Chondrocyte (in vitro differentiated cells): ENCODE measurements around the gene LILRA2. TPM values are rescaled to one million over a fixed set of nuclear protein-coding genes. Genes with fewer than 3 reads are reported as not detected.

Source experiments
- DNase-seq: peaks from one replicate; pipeline ENCODE4 v3.0.0; 2021; ENCODE audit warnings: mixed read lengths, low spot score
- H3K27ac Mint-ChIP-seq: one replicate; pipeline ENCODE4 v1.8.0; 2021; ENCODE audit warnings: mild to moderate bottlenecking, moderate library complexity, mixed read lengths; ENCODE audit not compliant: unreplicated experiment
- H3K27me3 Mint-ChIP-seq: 2 replicates; pipeline ENCODE4 v1.8.0; 2021; ENCODE audit warnings: low read depth, mixed read lengths
- H3K36me3 Mint-ChIP-seq: 2 replicates; pipeline ENCODE4 v1.8.0; 2021; ENCODE audit warnings: low read depth, mixed read lengths
- H3K4me1 Mint-ChIP-seq: 2 replicates; pipeline ENCODE4 v1.8.0; 2021; ENCODE audit warnings: low read depth, mild to moderate bottlenecking, mixed read lengths
- H3K4me3 Mint-ChIP-seq: one replicate; pipeline ENCODE4 v1.8.0; 2021; ENCODE audit warnings: mild to moderate bottlenecking, moderate library complexity, mixed read lengths; ENCODE audit not compliant: unreplicated experiment
- H3K9me3 Mint-ChIP-seq: 2 replicates; pipeline ENCODE4 v1.8.0; 2021; ENCODE audit warnings: low read depth, mixed read lengths
- total RNA-seq: library from RNA; stranded (reverse); gene quantifications from 3 replicates; pipeline ENCODE4 v1.2.1, GENCODE V29; 2021
- TF ChIP-seq, protein P1 (sequence below): fragments of 200-600 bp; sonication (generic); IDR thresholded peaks from 2 replicates; pipeline ENCODE4 v1.5.0; 2021; ENCODE audit warnings: antibody characterized with exemption, mild to moderate bottlenecking, moderate library complexity

Gene LILRA2
- total RNA-seq, 1 donor from 2014 or later, result not detected

DNA sequence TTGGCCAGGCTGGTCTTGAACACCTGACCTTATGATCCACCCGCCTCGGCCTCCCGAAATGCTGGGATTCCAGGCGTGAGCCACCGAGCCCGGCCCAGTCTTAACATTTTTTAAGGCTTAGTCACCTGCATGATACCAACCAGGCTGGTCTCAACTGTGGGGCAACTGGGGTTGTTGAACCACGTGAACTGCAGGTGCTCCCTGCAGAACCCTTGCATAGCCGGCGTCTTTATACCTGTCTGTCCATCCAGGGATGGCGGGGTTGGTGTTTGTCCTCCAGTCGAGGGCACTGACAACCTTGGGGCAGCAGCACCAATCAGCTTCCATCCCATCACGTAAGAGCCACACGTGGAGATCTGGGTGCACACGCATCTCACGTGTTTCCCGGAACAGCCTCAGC, 24.8 kb upstream of the LILRA2 start:
- Mint-ChIP-seq H3K4me1 (no peaks in the 10 kb centered on the region), H3K36me3 (no peaks in the 10 kb centered on the region), H3K27me3 (no peaks in the 10 kb centered on the region), H3K27ac (no peak overlapping the region), H3K4me3 (no peak overlapping the region), H3K9me3 (peaks cover 31% of the 10 kb centered on the region)
- no peak for DNase-seq
- TF ChIP-seq, protein P1, sequence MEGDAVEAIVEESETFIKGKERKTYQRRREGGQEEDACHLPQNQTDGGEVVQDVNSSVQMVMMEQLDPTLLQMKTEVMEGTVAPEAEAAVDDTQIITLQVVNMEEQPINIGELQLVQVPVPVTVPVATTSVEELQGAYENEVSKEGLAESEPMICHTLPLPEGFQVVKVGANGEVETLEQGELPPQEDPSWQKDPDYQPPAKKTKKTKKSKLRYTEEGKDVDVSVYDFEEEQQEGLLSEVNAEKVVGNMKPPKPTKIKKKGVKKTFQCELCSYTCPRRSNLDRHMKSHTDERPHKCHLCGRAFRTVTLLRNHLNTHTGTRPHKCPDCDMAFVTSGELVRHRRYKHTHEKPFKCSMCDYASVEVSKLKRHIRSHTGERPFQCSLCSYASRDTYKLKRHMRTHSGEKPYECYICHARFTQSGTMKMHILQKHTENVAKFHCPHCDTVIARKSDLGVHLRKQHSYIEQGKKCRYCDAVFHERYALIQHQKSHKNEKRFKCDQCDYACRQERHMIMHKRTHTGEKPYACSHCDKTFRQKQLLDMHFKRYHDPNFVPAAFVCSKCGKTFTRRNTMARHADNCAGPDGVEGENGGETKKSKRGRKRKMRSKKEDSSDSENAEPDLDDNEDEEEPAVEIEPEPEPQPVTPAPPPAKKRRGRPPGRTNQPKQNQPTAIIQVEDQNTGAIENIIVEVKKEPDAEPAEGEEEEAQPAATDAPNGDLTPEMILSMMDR, result no peak

DNA sequence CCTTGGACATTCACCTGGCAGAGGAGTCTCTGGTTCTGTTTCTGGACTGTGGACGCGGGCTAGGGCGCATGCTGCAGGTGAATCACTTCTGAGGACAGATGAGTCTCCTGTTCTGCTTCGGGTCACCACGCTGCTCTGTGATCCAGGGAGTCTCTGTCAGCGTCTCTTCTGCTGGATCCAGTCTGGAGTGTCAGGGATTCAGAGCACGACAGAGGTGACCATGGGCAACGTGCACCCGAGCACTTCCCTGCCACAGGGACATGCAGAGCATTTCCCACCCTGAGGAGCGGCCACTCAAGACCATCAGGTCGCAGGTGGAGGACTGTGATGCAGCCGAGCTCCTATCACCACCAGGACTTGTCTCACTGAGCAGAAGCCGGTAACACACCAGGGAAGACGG, 24.4 kb upstream of the LILRA2 start:
- DNase-seq, result no peak
- no peaks in the 10 kb centered on the region for H3K36me3 Mint-ChIP-seq
- TF ChIP-seq, protein P1, result no peak
- H3K27ac Mint-ChIP-seq, result no peak overlapping the region
- H3K9me3 Mint-ChIP-seq, result peaks cover 29% of the 10 kb centered on the region
- no peaks in the 10 kb centered on the region for H3K4me1 Mint-ChIP-seq
- no peak overlapping the region for H3K4me3 Mint-ChIP-seq
- H3K27me3 Mint-ChIP-seq, result no peaks in the 10 kb centered on the region

DNA sequence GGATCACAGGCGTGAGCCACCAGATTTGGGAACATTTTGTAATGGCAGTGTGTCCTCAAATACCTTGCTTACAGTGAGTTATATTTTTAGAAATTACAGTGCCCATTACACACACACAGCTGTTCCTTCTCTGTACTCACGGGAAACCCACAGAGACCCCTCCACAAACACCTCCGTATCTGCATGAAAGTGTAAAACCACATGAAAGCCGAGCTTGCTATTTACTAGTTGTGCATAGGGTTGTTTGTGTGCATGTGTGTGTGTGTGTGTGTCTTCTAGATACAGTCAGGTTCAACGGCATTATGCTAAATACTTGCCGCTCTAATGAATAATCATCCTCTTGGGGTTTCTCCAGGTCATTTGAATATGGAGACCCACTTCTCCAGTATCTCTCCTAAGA, 22.3 kb upstream of the LILRA2 start:
- Mint-ChIP-seq H3K9me3 (peaks cover 26% of the 10 kb centered on the region), H3K36me3 (no peaks in the 10 kb centered on the region), H3K27me3 (no peaks in the 10 kb centered on the region), H3K27ac (no peak overlapping the region), H3K4me3 (no peak overlapping the region), H3K4me1 (no peaks in the 10 kb centered on the region)
- TF ChIP-seq, protein P1, result no peak
- no peak for DNase-seq

DNA sequence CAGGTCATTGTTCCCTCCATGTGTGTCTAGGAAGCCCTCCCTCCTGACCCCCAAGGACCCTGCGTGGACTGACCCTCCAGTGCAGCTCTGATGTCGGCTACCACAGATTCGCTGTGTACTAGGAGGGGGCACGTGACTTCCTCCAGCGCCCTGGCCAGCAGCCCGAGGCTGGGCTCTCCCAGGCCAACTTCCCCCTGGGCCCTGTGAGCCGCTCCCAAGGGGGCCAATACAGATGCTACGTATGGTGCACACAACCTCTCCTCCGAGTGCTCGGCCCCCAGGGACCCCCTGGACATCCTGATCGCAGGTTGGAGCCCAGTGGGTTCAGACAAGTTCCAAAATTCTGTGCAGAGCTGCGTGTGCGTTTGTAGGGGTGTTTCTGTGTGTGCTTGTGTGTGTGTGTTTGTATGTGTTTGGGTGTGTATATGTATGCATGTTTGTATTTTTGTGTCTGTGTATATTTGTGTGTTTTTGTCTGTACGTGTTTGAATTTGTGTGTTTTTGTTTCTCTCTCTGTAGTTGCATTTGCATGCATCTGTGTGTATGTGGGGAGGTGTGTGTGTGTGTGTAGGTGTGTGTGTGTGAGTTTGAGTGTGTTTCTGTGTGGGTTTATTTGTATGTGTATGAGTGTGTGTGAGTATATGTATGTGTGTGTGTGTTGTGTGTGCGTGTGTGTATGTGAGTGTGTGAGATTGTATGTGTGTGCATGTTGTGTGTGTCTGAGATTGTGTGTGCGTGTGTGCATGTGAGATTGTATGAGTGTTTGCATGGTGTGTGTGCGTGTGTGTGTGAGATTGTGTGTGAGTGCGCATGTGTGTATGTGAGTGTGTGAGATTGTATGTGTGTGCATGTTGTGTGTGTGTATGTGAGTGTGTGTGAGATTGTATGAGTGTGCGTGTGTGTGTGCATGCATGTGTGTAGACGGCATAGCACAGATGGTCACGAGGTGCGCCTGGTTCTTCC, 21.4 kb upstream of the LILRA2 start:
- no peak for DNase-seq
- Mint-ChIP-seq H3K36me3 (no peaks in the 10 kb centered on the region), H3K27ac (no peak overlapping the region), H3K27me3 (no peaks in the 10 kb centered on the region), H3K4me1 (no peaks in the 10 kb centered on the region), H3K4me3 (no peak overlapping the region), H3K9me3 (peaks cover 22% of the 10 kb centered on the region)
- TF ChIP-seq, protein P1, result no peak

DNA sequence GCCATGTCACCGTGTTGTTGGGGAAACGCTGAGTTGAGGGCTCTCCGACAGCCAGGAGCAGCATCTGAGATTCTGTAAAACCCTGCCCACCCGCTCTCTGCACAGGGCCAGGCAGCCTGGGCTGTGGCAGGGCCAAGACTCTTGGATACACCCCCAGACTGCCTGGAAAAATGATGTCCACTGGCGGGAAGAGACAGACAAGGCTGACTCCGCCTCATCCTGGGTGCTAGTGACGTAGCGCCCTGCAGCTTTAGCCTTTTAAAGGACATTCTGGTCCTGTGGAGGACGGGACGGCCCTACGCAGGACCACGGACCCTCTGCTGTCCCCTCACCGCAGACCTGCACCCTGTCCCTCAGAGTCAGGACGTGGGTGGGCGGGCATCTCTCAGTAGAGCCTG, 20.7 kb upstream of the LILRA2 start:
- peaks cover 22% of the 10 kb centered on the region for H3K9me3 Mint-ChIP-seq
- H3K4me1 Mint-ChIP-seq, result no peaks in the 10 kb centered on the region
- H3K4me3 Mint-ChIP-seq, result no peak overlapping the region
- H3K36me3 Mint-ChIP-seq, result no peaks in the 10 kb centered on the region
- TF ChIP-seq, protein P1, result no peak
- no peak for DNase-seq
- H3K27ac Mint-ChIP-seq, result no peak overlapping the region
- no peaks in the 10 kb centered on the region for H3K27me3 Mint-ChIP-seq
